HCT116 (cell line): ENCODE measurements around the gene SLC24A3.

Experiments used
- EZH2 ChIP-seq: fragments of 200-600 bp; sonication (generic); IDR thresholded peaks from 2 replicates; pipeline ENCODE4 v1.6.1; 2017; ENCODE audit warnings: antibody characterized with exemption, mixed run types
- EZH2phosphoT487 ChIP-seq: fragments of 200-600 bp; IDR thresholded peaks from 2 replicates; pipeline ENCODE4 v1.6.1; 2018; ENCODE audit warnings: antibody characterized with exemption, borderline replicate concordance
- POLR2A ChIP-seq: IDR thresholded peaks from 2 replicates; pipeline ENCODE4 v1.7.0; 2011; ENCODE audit warnings: borderline replicate concordance; ENCODE audit not compliant: insufficient read depth, insufficient read length; ENCODE audit errors: extremely low read depth
- POLR2AphosphoS5 ChIP-seq: IDR thresholded peaks from 2 replicates; pipeline ENCODE4 v1.6.1; 2011; ENCODE audit warnings: mild to moderate bottlenecking, low read depth, low read length, moderate library complexity
- TF ChIP-seq, protein P1 (sequence below), 3 experiments: fragments of 200-600 bp in 1 of 3; sonication (generic) in 1 of 3; IDR thresholded peaks in 2 of 3; conservative IDR thresholded peaks in 1 of 3; 2 replicates each; pipeline ENCODE4 v1.5.1; 2012 to 2017; ENCODE audit warnings: low read depth in 2 of 3, low read length in 2 of 3, antibody characterized with exemption in 1 of 3, borderline replicate concordance in 1 of 3, control low read depth in 1 of 3, mild to moderate bottlenecking in 1 of 3, mixed read lengths in 1 of 3, mixed run types in 1 of 3, moderate library complexity in 1 of 3; ENCODE audit not compliant: insufficient read depth in 1 of 3
- TF ChIP-seq, protein P2 (sequence below): IDR thresholded peaks from 2 replicates; pipeline ENCODE4 v1.6.1; 2012; ENCODE audit warnings: low read depth
- TF ChIP-seq, protein P3 (sequence below): IDR thresholded peaks from 2 replicates; pipeline ENCODE4 v1.6.1; 2012
- TF ChIP-seq, protein P4 (sequence below): IDR thresholded peaks from 2 replicates; pipeline ENCODE4 v1.6.1; 2011; ENCODE audit warnings: mild to moderate bottlenecking, low read length, moderate library complexity; ENCODE audit not compliant: insufficient replicate concordance; ENCODE audit errors: extremely low read depth

DNA sequence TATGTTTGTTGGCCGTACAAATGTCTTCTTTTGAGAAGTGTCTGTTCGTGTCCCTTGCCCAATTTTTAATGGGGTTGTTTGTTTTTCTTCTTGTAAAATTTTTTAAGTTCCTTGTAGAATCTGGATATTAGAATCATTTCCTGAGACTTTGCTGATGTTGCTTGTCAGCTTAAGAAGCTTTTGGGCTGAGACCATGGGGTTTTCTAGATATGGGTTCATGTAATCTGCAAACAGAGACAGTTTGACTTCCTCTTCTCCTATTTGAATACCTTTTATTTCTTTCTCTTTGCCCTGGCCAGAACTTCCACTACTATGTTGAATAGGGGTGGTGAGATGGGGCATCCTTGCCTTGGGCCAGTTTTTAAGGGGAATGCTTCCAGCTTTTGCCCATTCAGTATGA lies 82.6 kb downstream of the SLC24A3 start:
- TF ChIP-seq POLR2A (no peak), EZH2phosphoT487 (no peak), EZH2 (no peak), POLR2AphosphoS5 (no peak)
- TF ChIP-seq, protein P1, sequence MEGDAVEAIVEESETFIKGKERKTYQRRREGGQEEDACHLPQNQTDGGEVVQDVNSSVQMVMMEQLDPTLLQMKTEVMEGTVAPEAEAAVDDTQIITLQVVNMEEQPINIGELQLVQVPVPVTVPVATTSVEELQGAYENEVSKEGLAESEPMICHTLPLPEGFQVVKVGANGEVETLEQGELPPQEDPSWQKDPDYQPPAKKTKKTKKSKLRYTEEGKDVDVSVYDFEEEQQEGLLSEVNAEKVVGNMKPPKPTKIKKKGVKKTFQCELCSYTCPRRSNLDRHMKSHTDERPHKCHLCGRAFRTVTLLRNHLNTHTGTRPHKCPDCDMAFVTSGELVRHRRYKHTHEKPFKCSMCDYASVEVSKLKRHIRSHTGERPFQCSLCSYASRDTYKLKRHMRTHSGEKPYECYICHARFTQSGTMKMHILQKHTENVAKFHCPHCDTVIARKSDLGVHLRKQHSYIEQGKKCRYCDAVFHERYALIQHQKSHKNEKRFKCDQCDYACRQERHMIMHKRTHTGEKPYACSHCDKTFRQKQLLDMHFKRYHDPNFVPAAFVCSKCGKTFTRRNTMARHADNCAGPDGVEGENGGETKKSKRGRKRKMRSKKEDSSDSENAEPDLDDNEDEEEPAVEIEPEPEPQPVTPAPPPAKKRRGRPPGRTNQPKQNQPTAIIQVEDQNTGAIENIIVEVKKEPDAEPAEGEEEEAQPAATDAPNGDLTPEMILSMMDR (IDR thresholded peaks at IDR 0.05 in 2 of 3, conservative IDR thresholded peaks at IDR 0.05 in 1 of 3; ENCODE audit: borderline replicate concordance in 1 of 3, insufficient read depth in 1 of 3, low read depth in 2 of 3, low read length in 2 of 3), result no peak
- TF ChIP-seq, protein P2, sequence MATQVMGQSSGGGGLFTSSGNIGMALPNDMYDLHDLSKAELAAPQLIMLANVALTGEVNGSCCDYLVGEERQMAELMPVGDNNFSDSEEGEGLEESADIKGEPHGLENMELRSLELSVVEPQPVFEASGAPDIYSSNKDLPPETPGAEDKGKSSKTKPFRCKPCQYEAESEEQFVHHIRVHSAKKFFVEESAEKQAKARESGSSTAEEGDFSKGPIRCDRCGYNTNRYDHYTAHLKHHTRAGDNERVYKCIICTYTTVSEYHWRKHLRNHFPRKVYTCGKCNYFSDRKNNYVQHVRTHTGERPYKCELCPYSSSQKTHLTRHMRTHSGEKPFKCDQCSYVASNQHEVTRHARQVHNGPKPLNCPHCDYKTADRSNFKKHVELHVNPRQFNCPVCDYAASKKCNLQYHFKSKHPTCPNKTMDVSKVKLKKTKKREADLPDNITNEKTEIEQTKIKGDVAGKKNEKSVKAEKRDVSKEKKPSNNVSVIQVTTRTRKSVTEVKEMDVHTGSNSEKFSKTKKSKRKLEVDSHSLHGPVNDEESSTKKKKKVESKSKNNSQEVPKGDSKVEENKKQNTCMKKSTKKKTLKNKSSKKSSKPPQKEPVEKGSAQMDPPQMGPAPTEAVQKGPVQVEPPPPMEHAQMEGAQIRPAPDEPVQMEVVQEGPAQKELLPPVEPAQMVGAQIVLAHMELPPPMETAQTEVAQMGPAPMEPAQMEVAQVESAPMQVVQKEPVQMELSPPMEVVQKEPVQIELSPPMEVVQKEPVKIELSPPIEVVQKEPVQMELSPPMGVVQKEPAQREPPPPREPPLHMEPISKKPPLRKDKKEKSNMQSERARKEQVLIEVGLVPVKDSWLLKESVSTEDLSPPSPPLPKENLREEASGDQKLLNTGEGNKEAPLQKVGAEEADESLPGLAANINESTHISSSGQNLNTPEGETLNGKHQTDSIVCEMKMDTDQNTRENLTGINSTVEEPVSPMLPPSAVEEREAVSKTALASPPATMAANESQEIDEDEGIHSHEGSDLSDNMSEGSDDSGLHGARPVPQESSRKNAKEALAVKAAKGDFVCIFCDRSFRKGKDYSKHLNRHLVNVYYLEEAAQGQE, result no peak
- TF ChIP-seq, protein P3, sequence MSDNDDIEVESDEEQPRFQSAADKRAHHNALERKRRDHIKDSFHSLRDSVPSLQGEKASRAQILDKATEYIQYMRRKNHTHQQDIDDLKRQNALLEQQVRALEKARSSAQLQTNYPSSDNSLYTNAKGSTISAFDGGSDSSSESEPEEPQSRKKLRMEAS, result no peak
- TF ChIP-seq, protein P4, sequence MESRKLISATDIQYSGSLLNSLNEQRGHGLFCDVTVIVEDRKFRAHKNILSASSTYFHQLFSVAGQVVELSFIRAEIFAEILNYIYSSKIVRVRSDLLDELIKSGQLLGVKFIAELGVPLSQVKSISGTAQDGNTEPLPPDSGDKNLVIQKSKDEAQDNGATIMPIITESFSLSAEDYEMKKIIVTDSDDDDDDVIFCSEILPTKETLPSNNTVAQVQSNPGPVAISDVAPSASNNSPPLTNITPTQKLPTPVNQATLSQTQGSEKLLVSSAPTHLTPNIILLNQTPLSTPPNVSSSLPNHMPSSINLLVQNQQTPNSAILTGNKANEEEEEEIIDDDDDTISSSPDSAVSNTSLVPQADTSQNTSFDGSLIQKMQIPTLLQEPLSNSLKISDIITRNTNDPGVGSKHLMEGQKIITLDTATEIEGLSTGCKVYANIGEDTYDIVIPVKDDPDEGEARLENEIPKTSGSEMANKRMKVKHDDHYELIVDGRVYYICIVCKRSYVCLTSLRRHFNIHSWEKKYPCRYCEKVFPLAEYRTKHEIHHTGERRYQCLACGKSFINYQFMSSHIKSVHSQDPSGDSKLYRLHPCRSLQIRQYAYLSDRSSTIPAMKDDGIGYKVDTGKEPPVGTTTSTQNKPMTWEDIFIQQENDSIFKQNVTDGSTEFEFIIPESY, result no peak
